ENCODE results near the gene MCM3AP. TPM values are rescaled to one million over a fixed set of nuclear protein-coding genes. Genes with fewer than 3 reads are reported as not detected.
A peak's percentile ranks its signal among the peaks of the same experiment; 100 is the strongest.

MCM3AP gene
- total and polyA plus RNA-seq, 9 of the 15 experiments (the other 6 are each of a cell fraction or from before 2014, with no cell fraction given): 6.5 to 179 (median 69.6) TPM

DNA sequence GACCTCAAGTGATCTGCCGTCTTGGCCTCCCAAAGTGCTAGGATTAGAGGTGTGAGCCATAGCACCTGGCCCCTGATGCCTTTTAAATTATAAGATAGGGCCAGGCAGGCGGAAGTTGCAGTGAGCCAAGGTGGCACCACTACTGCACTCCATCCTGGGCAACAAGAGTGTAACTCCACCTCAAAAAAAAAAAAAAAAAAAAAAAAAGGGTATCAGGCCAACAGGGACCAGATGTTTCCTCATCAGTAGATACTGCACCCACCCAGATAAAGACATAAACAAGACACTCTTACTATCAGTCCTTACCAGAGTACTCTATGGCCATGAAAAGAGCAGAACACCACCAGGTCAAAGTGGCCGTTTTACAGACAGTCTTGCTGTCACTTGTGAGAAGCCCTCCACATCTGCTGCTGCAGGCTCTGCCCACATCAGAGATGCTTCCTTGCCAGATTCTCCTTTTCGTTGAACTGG lies 35.0 kb upstream of the MCM3AP start (continued):
- TF ChIP-seq, protein P1, sequence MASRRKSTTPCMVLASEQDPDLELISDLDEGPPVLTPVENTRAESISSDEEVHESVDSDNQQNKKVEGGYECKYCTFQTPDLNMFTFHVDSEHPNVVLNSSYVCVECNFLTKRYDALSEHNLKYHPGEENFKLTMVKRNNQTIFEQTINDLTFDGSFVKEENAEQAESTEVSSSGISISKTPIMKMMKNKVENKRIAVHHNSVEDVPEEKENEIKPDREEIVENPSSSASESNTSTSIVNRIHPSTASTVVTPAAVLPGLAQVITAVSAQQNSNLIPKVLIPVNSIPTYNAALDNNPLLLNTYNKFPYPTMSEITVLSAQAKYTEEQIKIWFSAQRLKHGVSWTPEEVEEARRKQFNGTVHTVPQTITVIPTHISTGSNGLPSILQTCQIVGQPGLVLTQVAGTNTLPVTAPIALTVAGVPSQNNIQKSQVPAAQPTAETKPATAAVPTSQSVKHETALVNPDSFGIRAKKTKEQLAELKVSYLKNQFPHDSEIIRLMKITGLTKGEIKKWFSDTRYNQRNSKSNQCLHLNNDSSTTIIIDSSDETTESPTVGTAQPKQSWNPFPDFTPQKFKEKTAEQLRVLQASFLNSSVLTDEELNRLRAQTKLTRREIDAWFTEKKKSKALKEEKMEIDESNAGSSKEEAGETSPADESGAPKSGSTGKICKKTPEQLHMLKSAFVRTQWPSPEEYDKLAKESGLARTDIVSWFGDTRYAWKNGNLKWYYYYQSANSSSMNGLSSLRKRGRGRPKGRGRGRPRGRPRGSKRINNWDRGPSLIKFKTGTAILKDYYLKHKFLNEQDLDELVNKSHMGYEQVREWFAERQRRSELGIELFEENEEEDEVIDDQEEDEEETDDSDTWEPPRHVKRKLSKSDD (conservative IDR thresholded peaks at IDR 0.05; ENCODE audit: low read length): no peak
- TF ChIP-seq EP400 (IDR thresholded peaks at IDR 0.05) (peak; percentile 71), KHSRP (IDR thresholded peaks at IDR 0.05) (peak; percentile 93), TCF3 (CRISPR knock-in tag; IDR thresholded peaks at IDR 0.05) (peak; percentile 100), U2AF2 (optimal IDR thresholded peaks at IDR 0.05; ENCODE audit: low read depth, low read length) (no peak), TEAD2 (tag; IDR thresholded peaks at IDR 0.05) (no peak), ZNF584 (CRISPR knock-in tag; IDR thresholded peaks at IDR 0.05; ENCODE audit: low read depth) (peak; percentile 88), TRIM28 (IDR thresholded peaks at IDR 0.05) (peak; percentile 61), PHF8 (IDR thresholded peaks at IDR 0.05; ENCODE audit: borderline replicate concordance, low read length) (no peak), KLF13 (tag; IDR thresholded peaks at IDR 0.05; ENCODE audit: borderline replicate concordance, low read depth) (no peak), HDAC8 (tag; IDR thresholded peaks at IDR 0.05) (no peak), SREBF2 (CRISPR knock-in tag; IDR thresholded peaks at IDR 0.05) (no peak), PHB2 (IDR thresholded peaks at IDR 0.05; ENCODE audit: low read depth) (peak; percentile 99), ZNF124 (CRISPR knock-in tag; IDR thresholded peaks at IDR 0.05) (no peak), RFX1 (IDR thresholded peaks at IDR 0.05) (no peak), SP1 (CRISPR knock-in tag; IDR thresholded peaks at IDR 0.05) (peak; percentile 67), ZFP1 (CRISPR knock-in tag; IDR thresholded peaks at IDR 0.05) (no peak), ZC3H11A (IDR thresholded peaks at IDR 0.05; ENCODE audit: low read depth, low read length) (0 out of 2 replicates have a peak, but pooled peaks have one; percentile 59), PML (IDR thresholded peaks at IDR 0.05; ENCODE audit: low read length) (peak; percentile 99), ZNF217 (CRISPR knock-in tag; IDR thresholded peaks at IDR 0.05) (no peak), RB1 (IDR thresholded peaks at IDR 0.05; ENCODE audit: low read depth) (no peak; the same call in 1 of the 2 replicates), IFI16 (CRISPR knock-in tag; IDR thresholded peaks at IDR 0.05) (0 out of 2 replicates have a peak, but pooled peaks have one; percentile 18), SIRT6 (IDR thresholded peaks at IDR 0.05; ENCODE audit: low read depth, low read length) (no peak)
- TF ChIP-seq, protein P2, sequence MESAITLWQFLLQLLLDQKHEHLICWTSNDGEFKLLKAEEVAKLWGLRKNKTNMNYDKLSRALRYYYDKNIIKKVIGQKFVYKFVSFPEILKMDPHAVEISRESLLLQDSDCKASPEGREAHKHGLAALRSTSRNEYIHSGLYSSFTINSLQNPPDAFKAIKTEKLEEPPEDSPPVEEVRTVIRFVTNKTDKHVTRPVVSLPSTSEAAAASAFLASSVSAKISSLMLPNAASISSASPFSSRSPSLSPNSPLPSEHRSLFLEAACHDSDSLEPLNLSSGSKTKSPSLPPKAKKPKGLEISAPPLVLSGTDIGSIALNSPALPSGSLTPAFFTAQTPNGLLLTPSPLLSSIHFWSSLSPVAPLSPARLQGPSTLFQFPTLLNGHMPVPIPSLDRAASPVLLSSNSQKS (CRISPR knock-in tag; IDR thresholded peaks at IDR 0.05): no peak
- TF ChIP-seq, protein P3, sequence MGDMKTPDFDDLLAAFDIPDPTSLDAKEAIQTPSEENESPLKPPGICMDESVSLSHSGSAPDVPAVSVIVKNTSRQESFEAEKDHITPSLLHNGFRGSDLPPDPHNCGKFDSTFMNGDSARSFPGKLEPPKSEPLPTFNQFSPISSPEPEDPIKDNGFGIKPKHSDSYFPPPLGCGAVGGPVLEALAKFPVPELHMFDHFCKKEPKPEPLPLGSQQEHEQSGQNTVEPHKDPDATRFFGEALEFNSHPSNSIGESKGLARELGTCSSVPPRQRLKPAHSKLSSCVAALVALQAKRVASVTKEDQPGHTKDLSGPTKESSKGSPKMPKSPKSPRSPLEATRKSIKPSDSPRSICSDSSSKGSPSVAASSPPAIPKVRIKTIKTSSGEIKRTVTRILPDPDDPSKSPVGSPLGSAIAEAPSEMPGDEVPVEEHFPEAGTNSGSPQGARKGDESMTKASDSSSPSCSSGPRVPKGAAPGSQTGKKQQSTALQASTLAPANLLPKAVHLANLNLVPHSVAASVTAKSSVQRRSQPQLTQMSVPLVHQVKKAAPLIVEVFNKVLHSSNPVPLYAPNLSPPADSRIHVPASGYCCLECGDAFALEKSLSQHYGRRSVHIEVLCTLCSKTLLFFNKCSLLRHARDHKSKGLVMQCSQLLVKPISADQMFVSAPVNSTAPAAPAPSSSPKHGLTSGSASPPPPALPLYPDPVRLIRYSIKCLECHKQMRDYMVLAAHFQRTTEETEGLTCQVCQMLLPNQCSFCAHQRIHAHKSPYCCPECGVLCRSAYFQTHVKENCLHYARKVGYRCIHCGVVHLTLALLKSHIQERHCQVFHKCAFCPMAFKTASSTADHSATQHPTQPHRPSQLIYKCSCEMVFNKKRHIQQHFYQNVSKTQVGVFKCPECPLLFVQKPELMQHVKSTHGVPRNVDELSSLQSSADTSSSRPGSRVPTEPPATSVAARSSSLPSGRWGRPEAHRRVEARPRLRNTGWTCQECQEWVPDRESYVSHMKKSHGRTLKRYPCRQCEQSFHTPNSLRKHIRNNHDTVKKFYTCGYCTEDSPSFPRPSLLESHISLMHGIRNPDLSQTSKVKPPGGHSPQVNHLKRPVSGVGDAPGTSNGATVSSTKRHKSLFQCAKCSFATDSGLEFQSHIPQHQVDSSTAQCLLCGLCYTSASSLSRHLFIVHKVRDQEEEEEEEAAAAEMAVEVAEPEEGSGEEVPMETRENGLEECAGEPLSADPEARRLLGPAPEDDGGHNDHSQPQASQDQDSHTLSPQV (IDR thresholded peaks at IDR 0.05): peak; percentile 71

All from K562 (cell line).